HG03575 (cell line): ENCODE measurements around the gene DAB2IP.

Experiments used
- ATAC-seq: cut with Tn5 transposase; IDR thresholded peaks from one replicate; pipeline ENCODE4 v1.9.1; 2021; ENCODE audit not compliant: unreplicated experiment, insufficient number of reproducible peaks, low FRiP score; ENCODE audit errors: extremely low read depth

Gene DAB2IP

DNA sequence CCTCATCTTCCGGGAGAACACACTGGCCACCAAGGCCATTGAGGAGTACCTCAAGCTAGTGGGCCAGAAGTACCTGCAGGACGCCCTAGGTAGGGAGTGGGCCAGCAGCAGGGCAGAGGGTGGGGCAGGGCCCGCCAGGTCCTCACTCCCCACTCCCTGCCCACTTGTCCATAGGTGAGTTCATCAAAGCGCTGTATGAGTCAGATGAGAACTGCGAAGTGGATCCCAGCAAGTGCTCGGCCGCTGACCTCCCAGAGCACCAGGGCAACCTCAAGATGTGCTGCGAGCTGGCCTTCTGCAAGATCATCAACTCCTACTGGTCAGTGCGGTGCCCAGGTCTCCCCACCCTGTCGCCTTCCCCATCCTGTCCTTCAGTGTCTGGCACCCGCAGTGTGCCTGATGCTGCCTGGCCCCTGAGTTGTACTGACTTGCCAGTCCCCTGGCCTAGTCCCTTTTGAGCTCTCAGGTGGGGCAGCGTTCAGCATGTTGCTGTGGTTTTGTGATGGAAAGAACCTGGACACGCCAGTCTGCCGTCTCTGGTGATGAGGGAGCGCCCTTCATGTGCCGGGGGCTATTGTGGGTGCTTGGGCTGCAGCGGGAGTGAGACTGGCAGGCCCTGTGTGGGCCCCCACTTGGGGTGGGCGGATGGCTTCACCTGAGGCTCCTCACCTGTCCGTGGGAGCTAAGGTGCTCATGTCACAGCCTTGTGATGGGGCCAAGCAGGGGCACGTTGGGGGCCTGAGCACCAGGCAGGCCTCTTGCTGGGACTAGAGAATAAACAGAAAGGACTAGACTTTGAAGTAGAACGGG is 112.3 kb downstream of the DAB2IP start:
- no peak for ATAC-seq

DNA sequence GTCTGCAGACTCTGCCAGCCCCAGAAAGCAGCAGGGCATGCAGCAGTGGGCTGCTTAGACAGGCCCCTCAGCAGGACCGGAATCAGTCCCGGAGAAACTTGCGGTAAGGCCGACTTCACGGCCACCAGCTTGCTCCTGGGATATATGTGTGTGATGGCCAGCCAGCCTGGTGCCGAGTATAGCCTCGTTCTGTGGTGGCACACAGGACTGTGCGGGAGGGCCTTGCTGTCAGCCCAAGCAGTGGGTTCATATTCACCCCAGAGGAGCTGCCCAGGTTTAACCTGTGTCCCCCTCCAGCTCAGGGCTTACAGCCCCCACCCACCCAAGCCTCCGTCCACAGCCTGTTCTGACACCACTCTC is 112.9 kb downstream of the DAB2IP start:
- no peak for ATAC-seq

DNA sequence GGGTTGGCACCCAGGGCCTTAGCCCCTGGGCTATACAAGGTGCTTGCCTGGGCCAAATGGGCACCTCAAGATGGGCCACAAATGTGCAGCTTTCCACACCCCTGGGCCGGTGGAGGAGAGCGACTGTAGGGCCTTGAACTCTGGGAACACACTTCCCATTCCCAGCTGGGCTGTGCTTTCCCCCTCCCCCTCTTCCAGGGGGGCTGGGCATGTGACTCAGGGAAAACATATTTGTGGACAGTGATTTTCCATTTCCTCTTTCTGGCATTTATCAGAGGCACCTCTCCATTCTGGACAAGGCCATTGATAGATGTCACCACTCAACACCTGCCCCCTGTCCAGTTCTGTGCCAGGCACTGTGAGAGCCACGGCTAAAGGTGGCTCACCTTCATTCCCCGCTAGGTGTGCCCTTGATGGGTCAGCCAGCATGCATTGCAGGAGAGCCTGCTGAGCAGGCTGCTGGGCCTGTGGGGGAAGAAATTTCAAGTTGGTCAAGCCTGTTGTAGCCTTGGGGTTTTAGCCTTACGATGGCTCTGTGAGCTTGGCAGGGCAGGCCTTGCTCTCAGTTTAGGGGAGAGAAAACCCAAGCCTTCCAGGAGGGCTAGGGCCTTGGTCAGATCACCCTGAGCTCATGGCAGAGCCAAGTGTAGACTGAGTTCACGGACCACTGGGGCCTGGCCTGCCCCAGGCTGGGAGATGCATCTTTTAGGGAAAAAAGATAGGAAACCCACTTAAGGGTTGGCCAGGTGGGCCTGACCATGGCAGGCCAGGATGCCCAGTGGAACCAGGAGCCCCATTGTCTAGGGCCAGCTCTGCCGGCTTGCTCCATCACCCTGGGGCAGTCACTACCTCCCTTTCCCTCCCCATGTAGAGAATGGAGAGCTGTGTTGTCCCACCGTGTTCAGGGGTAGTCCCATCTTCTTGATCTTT is 113.9 kb downstream of the DAB2IP start:
- no peak for ATAC-seq

DNA sequence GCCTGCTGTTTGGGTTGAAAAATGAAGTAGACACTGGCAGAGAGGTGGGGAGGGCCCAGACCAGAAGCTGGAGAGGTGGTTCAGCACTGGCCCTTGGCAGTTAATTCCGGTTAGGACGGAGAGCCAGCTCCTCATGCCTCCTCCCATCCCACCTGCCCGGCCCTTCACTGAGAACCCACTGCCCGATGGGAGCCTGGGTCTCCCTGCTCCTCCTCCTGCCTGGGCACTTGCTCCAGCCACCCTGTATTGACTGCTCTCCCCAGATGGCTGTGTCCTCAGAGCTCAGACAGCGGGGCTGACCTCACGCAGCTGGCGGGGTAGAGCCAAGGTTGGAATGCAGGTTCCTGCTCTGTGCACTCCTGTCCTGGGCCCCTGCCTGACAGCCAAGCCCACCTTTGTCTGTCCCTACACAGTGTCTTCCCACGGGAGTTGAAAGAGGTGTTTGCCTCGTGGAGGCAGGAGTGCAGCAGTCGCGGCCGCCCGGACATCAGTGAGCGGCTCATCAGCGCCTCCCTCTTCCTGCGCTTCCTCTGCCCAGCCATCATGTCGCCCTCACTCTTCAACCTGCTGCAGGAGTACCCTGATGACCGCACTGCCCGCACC is 114.7 kb downstream of the DAB2IP start:
- ATAC-seq: no peak

DNA sequence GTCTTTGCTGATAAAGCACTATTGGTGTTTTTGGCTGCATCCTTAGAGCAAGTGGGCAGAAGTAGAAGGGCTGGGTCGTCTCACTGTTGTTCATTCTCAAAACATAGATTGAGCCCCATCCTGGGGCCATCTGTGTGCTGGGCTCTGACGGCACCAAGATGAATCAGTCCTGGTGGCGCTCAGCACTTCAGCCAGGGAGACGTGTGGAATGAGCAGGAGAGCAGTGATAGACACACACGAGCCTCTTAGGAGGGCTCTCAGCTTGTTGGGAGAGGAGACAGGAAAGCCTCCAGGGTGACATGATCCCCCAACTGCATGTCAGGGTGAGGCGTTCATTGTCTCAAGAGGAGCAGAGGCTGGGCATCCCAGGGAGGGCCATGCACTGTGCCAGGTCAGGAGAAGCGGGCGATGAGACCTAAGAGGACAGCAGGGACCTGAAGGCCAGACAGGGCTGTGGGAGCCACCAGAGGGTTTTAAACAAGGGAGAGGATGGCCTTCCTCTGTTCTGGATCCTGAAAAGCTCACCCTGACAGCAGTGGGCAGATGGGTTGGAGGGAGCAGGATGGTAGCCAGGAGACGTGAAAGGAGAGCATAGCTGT is 115.8 kb downstream of the DAB2IP start:
- no peak for ATAC-seq

GRCh38 chr9:121768416-121769015 is 117.1 kb downstream of the DAB2IP start:
- ATAC-seq: no peak

- ATAC-seq: no peak
Observed at GRCh38 chr9:121769939-121770338, 118.5 kb downstream of the DAB2IP start.

DNA sequence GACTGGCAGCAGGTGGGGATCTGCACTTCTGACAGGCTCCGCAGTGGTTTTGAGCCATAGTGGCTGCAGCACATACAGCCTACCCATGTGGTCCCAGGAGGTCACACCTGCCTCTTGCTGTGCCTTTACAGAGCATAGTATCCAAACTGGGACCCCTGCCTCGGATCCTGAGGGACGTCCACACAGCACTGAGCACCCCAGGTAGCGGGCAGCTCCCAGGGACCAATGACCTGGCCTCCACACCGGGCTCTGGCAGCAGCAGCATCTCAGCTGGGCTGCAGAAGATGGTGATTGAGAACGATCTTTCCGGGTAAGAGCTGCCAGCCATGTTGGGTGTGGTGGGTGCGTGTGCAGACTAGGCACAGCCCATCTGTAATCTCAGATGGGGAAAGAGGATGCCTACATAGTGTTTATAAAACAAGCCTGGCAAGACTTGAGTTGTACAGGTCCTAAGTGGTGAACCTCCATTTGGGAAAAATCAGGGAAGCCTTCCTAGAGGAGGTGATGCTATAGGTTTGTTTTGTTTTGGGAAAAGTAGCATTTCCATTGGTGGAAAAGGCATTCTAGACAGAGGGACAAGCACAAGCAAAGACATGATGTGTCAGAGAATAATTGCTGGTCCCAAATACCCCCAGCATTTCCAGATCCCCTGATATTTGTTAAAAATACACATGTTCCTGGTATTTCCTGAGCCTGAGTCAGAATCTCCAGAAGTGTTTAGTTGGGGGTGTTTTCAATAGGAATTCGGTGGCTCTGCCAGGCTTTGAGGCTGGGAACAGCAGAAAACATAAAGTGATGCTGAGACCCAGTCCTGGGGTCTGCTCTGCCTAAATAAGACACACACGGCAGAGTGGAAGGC is 119.2 kb downstream of the DAB2IP start:
- no peak for ATAC-seq

DNA sequence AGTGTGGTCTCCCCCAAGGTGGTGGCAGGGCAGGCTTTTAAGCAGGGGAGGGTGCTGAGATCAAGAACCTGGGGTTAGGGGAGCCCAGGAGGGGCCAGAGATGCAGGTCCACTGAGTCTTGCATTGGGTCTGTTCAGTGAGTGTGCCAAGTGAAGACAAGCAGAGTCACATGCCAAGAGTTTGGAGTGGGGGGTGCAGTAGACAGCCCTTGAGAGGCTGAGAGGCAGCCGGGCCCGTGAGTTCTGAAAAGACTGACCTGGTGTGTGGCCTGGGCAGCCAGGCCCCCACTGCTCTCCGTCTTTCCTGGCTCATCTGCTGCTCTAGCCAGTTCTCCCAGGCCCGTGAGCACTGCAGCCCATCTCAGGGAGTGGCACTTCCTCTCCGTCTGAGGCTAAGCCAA is 120.0 kb downstream of the DAB2IP start:
- ATAC-seq: no peak

- no peak for ATAC-seq
Observed at GRCh38 chr9:121771851-121772599, 120.6 kb downstream of the DAB2IP start.

- ATAC-seq: no peak
Observed at GRCh38 chr9:121772600-121773285, 121.3 kb downstream of the DAB2IP start.

DNA sequence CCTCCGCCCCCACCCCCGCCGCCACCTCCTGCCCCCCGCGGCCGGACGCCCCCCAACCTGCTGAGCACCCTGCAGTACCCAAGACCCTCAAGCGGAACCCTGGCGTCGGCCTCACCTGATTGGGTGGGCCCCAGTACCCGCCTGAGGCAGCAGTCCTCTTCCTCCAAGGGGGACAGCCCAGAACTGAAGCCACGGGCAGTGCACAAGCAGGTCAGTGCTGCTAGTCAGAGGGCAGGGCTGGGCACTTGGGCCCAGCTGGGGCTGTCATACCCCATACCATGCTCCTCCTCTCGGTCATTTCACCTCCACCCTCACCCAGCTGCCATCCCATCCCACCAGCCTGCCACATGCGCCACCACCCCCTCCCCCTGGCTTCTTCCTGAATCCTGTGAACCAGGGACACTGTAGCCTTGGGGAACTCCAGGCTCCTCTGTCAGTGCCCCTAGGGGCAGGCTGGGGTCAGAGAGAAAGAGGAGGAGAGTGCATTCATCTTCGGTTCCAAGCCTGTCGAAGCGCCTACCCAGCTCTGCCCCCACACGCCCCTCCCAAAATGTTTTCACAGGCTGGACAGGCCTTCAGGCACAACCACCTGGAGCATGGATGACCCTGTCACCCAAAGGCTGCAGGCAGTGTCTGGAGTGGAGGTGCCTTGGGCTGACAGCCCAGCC is 122.0 kb downstream of the DAB2IP start:
- ATAC-seq: no peak

DNA sequence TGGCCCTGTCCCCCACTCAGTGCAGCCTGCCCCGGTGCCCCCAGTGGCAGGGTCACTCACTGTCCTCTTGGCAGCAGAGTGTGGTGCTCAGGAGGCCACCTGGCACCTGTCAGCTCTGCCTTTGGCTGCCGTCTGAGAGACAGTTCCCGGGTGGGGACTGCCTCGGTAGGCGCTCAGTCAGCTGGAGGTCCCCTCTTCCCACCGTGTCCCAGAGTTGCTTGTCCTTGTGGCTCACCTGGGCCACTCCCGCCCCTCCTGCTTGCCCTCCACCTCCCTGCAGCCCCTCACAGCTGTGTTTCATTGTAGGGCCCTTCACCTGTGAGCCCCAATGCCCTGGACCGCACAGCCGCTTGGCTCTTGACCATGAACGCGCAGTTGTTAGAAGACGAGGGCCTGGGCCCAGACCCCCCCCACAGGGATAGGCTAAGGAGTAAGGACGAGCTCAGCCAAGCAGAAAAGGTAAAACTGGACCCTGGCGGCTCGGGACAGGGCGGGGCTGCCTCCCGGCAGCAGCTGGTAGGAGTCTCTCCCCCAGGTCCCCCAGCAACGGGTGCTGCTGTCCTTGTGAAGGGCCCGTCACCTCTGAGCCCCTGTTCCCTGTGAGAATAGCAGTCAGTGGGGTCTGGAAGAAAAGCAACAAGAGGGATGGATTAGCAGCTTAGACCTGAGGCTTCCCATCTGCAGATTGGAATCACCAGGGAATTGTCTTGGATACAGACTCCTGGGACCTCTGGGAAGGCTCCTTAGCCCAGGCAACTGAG is 122.7 kb downstream of the DAB2IP start:
- no peak for ATAC-seq

- no peak for ATAC-seq
Observed at GRCh38 chr9:121774715-121775613, 123.5 kb downstream of the DAB2IP start.
